GM21526 (cell line): ENCODE results near the gene OCA2.
"Not testable (repeated sequence)": the region's sequence is repeated elsewhere in the genome, so short reads cannot be mapped to it uniquely, and the experiment has no call there.

Experiments used
- ATAC-seq: cut with Tn5 transposase; IDR thresholded peaks from one replicate; pipeline ENCODE4 v1.9.1; 2021; ENCODE audit warnings: moderate library complexity; ENCODE audit not compliant: unreplicated experiment, low FRiP score

The OCA2 gene

DNA sequence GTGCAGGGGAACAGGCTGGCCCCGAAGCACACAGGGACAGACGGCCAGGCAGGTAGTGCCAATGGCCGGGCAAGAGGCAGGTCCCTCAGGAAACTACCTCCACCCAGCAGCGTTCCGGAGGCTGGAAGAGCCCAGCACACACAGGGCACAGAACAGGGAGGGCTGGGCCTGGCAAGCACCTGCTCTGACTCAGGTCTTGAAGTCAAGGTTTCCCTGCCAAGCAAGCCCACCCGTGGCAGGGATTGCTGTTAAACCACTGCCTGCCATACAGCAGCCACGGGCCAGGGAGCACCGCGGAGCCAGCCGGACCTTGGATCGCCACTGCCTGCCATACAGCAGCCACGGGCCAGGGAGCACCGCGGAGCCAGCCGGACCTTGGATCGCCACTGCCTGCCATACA is 22.5 kb upstream of the OCA2 start:
- not testable (repeated sequence) for ATAC-seq

- ATAC-seq, result no peak
Observed at GRCh38 chr15:28120359-28120640, 21.2 kb upstream of the OCA2 start.

DNA sequence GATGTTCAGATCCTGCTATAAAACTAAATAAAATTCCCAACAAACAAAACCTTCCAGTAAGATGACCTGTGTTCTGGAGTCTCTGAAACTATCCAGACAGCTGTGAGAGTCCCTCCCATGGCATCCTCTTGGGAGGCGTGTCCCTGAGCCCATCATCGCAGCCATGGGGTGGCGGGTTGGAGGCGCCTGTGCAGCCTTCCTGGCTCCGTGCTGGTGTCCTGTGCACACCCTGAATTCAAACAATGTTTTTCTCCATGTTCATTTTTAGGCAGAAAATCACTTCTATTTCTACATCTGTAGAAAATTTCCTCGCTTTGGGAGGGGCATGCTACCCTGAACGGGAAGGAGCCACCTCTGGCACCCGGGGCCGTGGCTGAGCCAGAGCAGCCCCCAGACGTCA is 19.4 kb upstream of the OCA2 start:
- ATAC-seq, result no peak

- no peak for ATAC-seq
Observed at GRCh38 chr15:28118083-28118482, 19.0 kb upstream of the OCA2 start.

DNA sequence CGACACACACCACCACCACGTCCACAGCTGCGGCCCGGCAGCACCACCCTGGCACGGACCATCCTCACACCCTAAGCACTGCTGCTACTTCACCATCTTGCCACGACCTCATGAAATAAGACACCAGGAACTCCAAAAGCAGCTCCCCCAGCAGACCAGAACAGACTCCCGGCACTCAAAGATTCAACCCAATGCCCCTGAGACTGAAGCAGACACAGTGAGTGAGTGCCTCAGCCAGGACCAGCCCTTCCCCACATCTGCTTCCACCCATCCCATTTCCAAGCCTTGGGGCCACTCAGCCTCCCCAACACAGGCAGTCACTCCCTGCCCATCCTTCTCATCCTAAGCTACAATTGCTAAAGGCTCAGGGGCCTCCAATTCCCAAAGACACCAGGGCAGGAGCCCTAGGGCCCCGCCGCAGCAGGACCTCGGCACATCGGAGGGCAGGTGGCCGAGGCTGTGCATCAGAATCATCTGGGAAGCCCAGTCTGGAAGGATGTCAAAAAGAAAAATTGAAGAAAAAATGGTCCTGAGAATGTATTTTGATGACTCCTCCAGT is 18.4 kb upstream of the OCA2 start:
- no peak for ATAC-seq

- ATAC-seq, result no peak
Observed at GRCh38 chr15:28116521-28117431, 17.7 kb upstream of the OCA2 start.

DNA sequence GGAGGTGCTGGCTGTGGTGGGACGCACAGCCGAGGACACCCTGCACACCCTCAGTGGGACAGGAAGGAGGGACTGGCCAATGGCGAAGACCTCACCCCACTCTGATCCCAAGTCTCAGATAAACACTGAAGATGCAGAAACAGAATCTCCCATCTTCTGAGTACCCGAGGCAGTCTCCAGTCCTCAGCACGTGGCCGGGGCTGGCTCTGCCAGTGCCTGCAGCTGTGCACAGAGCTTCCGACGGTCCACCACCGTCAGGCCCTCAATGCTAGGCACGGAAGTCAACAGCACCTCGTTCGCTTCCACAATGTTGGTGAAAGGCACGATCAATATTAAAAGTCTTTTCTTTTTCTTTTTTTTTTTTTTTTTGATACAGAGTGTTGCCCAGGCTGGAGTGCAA is 16.8 kb upstream of the OCA2 start:
- no peak for ATAC-seq

- no peak for ATAC-seq
Observed at GRCh38 chr15:28114721-28115622, 15.9 kb upstream of the OCA2 start.

- no peak for ATAC-seq
Observed at GRCh38 chr15:28114114-28114455, 15.0 kb upstream of the OCA2 start.

DNA sequence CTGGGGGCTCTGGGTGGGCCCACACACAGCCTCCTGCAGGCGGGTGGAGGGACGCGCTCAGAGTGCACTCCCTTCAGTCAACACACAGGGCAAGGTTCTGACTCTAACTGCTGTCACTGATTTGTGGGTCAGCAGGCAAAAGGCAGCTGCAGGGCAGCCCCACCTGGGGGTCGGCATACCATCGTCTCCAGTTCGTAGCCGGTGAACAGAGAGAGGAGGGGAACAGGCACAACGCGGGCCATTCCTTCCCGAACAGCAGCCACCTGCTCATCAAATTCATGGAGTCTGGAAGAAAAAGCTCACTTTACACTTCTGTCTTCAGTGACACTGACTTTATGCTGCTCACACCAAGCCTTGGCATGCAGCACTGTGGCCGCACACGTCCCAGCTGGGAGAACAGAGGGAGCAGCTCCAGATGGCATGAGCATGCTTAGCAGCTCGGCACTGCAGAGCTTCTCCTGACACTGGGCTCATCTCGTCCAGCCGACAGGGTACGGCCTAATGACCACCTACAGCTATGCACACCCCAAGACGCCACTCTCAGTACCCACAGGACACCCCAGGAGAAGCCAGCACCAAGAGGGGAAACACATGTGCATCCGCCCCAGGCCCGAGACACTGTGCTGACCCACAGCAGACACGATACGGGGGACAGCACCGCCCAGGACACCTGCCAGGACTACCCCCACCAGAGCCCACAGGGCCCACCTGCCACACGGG is 14.4 kb upstream of the OCA2 start:
- no peak for ATAC-seq

DNA sequence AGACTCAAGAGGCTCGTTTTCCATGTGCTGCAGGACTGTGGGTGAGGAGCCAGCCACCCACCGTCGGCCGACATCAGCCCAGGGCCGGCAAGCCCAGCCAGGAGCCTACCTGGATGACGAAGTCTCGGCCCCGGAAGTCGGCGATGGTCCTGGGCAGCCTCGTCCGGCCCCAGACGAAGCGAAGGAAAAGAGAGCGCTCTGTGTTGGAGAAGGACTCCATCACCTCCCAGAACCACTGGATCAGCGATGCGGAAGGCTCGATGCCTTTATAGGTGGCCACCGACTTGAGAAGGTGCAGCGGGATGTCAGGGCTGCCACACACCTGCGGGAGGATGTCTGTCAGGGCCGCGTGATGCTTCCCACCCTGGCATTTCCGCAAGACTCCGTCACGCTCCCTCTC is 13.8 kb upstream of the OCA2 start:
- no peak for ATAC-seq

DNA sequence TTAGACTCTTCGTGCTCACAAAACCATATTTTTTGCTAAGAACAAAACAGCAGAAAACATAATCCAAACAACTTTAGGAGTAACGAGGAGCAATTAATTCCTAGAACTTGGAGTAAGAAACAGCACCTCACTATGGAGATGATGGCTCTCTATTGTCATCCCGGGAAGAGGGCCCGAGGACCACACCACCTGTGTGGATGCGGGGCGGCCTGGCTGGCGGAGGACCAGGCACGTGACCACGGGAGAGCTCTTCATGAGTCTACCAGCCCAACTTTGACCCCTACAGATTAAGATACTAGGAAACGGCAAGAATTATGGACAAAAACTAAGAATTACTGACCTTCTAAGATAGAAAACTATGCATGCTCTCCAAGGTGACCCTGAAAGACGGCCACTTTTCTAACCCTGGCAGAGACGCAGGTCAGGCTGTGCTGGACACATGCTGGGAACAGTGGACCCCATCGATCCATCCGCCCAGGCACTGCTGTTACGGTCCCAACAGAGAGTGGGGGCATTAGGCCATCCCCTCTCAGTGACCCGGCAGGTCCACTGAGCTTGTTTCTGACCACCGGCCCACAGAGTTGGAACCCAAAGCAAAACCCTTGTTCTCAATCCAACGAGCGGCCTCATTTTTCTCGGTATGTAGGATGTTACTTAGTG is 13.1 kb upstream of the OCA2 start:
- no peak for ATAC-seq

DNA sequence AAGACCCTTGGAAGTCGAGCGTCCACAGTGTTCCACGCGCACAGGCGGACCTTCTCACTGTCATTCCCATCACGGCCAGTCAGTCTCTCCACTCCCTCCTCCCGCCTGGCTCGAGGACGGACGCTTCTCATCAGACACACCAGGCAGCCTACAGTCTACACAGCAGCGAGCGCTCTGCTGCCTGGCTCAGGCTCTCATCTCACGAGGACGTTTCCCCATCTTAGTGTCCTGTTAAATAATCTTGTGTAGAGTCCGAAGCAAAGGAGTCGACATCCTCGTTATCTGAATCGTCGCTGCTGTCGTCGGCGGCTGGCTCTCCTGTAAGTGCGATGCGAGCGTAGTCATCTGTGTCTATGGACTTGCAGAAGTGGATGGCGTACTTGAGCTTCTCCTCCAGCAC is 12.4 kb upstream of the OCA2 start:
- no peak for ATAC-seq

DNA sequence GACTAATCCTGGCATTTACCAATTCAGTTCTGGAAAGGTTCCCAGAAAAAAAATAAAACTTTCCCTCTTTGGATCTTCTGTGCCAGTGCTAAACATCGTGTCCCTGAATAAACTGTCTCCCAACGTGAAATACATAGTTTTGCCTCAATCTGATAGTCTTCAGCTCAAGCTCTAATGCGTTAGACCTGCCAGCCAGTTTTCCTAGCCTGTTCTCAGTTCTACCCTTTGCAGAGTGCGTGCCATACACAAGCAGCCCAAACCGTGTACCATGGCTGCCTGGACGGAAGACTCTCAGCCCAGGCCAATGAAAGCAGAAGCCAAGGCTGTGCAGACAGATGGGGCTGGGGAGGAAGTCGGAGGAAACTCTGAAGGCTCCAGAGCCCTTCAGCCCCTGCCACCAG is 11.4 kb upstream of the OCA2 start:
- ATAC-seq, result no peak

GRCh38 chr15:28109626-28110455 is 10.7 kb upstream of the OCA2 start:
- ATAC-seq, result no peak

DNA sequence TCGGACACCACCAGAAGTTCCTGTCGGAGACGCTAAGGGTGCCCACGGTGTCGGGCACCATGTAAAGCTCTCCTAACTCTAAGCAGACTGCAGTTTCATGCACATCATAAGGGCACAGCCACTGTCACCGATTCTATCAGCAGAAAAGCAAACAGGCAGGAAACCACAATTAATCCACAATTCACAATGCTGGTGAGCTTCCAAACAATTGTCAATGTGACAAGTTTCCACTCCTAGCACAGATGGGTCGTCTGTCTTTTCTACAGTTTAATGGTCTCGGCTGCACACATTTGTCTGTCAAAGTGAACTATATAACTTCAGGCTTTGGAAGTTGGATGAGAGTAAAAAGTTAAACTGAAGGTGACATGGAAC is 8.8 kb upstream of the OCA2 start:
- ATAC-seq, result no peak

DNA sequence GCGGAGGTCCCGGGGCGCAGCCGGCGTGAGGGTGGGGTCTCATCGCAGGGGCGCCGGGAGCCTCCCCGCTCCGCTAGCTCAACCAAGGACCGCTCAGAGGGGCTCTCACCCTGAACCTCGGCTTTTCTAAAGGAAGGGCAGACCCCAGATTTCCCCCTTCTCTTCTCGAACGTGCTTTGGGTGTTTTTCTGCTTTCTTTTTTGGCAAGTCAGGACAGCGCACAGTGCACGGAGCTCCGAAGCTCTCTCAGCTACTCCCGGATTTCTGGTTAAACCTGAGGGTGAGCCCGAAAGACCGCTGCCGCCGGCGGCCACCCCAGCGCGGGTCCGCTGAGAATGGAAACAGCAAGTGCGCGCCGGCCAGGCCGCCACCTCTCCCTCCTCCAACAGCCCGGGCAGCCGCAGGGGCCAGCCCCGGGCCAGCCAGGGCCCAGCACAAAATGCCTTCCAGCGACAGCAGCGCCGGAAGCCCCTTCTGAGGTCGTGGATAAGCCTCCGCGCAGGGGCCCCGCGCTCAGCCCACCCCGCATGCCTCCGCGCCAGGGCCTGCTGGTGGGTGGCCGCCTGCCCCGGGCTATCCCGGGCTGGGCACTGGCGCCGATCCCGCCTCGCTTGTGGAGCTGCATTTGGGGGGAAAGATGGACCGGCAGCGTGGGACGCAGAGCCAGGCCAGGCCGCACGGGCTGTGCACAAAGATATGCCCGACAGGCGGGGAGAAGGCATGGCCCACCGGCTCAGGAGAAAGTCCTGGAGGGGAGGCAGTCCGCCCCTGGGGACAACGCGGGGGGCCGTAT is 8.2 kb upstream of the OCA2 start:
- ATAC-seq, result no peak

DNA sequence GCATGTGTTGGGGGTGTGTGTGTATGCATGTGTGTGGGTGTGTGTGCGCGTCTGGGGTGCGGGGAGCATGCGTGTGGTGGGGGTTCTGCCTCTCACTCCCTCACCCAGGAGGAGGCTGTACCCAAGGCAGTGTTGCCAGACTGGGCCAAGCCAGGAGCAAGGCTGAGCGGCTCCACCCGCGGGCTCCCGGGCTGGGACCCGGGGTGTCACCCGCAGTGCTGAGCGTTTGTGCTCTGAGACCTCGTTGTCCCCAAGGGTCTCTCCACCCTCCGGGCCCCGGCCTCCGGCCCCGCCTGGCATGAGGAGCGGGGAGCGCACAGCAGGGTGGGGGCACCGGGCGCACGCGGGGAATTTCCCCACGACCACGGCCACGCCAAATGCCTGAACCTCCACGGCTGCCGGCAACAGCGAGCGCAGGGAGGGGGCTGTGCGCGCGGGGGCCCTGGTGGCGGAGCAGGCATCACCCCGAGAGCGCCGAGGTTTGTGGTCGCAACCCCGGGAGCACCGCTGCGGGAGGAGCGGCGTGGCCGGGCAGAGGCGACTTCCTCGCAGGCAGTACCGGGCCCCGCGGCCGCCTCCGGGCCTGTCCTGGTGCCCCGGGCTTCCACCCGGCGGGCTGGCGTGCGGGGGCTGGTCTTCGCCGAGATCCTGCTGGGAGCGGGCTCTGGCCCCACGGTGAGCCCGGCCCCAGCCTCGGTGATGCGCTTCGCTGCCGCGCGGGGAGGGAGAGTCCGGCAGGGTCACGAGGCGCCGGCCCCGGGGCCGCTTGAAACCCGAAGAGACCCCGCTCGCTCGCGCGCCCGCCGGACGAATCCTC is 7.4 kb upstream of the OCA2 start:
- no peak for ATAC-seq
